Stomach smooth muscle (tissue), 2 donors: ENCODE data around the gene LAMTOR4.
"Not testable (repeated sequence)": the region's sequence is repeated elsewhere in the genome, so short reads cannot be mapped to it uniquely, and the experiment has no call there.

ENCODE experiments used
- H3K27ac ChIP-seq: one replicate; pipeline ENCODE4 v1.7.0; 2013; ENCODE audit warnings: mild to moderate bottlenecking, low read length, inconsistent platforms
- H3K27me3 ChIP-seq, 2 donors: one replicate each; pipeline ENCODE4 v1.7.0; 2013; ENCODE audit warnings: low read length in 2 of 2; ENCODE audit not compliant: insufficient read depth in 2 of 2, control insufficient read depth in 1 of 2
- H3K36me3 ChIP-seq, 2 donors: one replicate each; pipeline ENCODE4 v1.7.0; 2013; ENCODE audit warnings: low read length in 2 of 2; ENCODE audit not compliant: control insufficient read depth in 2 of 2, insufficient read depth in 2 of 2
- H3K4me1 ChIP-seq: one replicate; pipeline ENCODE4 v1.7.0; 2013; ENCODE audit warnings: low read length; ENCODE audit not compliant: control insufficient read depth, insufficient read depth
- H3K4me3 ChIP-seq, 2 donors: one replicate each; pipeline ENCODE4 v1.7.0; 2013; ENCODE audit warnings: low read length in 2 of 2
- H3K9ac ChIP-seq, 2 donors: one replicate each; pipeline ENCODE4 v1.7.0; 2013; ENCODE audit warnings: low read length in 2 of 2, mild to moderate bottlenecking in 1 of 2
- H3K9me3 ChIP-seq, 2 donors: one replicate each; pipeline ENCODE4 v1.7.0; 2013; ENCODE audit warnings: low read length in 2 of 2; ENCODE audit not compliant: control insufficient read depth in 2 of 2
- donor health status: healthy.
- donor health status: Pancreatic carcinoma.

Gene LAMTOR4

DNA sequence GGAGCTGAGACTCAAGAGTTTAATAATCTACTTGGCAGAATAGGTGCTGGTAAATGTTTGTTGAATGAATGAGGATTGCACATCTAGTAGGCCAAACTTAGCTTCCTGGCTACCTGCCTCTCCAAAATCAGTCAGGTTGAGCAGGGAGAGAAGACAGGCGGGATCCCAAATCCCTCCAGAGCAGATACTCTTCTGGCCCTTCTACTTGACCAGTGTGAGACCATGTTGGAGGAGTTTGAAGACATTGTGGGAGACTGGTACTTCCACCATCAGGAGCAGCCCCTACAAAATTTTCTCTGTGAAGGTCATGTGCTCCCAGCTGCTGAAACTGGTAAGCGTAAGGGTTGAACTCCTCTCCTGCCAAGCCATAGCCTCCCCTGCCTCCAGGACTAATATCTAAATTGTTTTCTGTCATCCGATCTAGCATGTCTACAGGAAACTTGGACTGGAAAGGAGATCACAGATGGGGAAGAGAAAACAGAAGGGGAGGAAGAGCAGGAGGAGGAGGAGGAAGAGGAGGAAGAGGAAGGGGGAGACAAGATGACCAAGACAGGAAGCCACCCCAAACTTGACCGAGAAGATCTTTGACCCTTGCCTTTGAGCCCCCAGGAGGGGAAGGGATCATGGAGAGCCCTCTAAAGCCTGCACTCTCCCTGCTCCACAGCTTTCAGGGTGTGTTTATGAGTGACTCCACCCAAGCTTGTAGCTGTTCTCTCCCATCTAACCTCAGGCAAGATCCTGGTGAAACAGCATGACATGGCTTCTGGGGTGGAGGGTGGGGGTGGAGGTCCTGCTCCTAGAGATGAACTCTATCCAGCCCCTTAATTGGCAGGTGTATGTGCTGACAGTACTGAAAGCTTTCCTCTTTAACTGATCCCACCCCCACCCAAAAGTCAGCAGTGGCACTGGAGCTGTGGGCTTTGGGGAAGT is 24.2 kb upstream of the LAMTOR4 start:
- H3K27me3 ChIP-seq, result no peaks in the 10 kb centered on the region
- no peak overlapping the region for H3K27ac ChIP-seq
- no peaks in the 10 kb centered on the region for H3K9me3 ChIP-seq
- peaks cover 41% of the 10 kb centered on the region for H3K4me1 ChIP-seq
- peaks cover 2 to 7% of the 10 kb centered on the region in 2 donors for H3K36me3 ChIP-seq
- no peak overlapping the region for H3K4me3 ChIP-seq
- H3K9ac ChIP-seq, result no peak overlapping the region

DNA sequence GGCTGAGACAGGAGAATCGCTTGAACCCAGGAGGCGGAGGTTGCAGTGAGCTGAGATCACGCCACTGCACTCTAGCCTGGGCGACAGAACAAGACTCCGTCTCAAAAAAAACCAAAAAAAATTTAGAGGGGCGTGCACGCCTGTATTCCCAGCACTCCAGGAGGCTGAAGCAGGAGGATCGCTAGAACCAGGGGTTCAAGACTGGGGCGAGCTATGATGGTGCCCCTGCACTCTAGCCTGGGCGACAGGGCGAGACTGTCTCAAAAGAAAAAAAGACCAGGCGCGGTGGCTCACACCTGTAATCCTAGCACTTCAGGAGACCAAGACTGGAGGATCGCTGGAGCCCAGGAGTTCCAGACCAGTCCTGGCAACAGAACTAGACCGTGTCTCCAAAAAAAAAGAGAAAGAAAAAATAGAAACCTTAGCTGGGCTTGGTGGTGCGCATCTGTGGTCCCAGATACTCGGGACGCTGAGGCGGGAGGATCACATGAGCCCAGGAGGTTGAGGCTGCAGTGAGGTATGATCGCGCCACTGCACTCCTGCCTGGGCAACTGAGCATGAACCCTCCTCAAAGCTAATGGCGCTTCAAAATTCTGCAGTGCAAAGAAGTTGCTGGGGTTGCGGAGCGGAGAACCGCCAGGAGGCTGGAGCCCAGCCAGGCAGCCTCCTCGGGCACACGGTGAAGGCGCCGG is 22.3 kb upstream of the LAMTOR4 start:
- Histone ChIP-seq H3K27ac (peak overlapping the region; percentile 97), H3K4me3 (peak overlapping the region; percentile 94 to 96), H3K4me1 (peaks cover 36% of the 10 kb centered on the region)

DNA sequence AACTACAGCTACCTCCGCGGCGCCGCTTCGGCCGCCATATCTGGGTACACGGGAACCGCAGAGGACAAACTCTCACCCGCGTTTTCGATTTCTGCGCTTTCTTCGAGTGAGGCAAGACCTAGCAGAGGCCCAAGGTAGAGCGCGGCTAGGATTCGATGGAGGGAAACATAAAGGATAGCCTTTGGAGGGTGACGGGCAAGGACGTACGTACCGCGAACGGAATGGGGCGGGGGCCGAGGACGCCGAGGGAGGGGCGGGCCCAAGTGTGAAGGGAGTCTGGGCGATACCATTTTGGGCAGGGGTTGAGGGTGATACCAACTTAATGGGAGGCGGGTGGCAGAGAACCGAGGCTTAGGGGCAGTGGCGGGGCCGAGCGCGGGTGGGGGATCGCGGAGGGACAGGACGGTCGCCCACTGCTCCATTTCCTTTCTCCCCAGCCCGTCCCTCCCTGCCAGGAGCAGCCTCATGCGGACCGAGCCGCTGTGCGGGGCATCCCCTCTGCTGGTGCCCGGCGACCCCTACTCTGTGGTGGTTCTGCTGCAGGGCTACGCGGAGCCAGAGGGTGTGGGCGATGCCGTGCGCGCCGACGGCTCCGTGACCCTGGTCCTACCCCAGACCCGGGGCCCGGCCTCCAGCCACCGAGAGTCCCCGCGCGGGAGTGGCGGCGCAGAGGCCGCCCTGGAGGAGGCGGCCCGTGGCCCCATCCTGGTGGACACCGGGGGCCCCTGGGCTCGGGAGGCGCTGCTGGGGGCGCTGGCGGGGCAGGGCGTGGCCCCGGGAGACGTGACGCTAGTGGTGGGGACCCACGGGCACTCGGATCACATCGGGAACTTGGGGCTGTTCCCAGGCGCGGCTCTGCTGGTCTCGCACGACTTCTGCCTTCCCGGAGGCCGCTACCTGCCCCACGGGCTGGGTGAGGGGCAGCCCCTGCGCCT is 21.5 kb upstream of the LAMTOR4 start, which contains the start of gene MBLAC1:
MBLAC1 (plus strand) TSS at position 37 of the 935 bp plus-strand sequence; CDS start at position 466, 429 bp downstream.
- H3K4me1 ChIP-seq, result peaks cover 32% of the 10 kb centered on the region
- H3K27me3 ChIP-seq, result no peaks in the 10 kb centered on the region

More for the DNA sequence above, 22.3 kb upstream of the LAMTOR4 start:
- Histone ChIP-seq H3K27me3 (no peaks in the 10 kb centered on the region), H3K36me3 (peaks cover 2 to 7% of the 10 kb centered on the region in 2 donors), H3K9ac (peak overlapping the region; percentile 95 to 97), H3K9me3 (no peaks in the 10 kb centered on the region)

DNA sequence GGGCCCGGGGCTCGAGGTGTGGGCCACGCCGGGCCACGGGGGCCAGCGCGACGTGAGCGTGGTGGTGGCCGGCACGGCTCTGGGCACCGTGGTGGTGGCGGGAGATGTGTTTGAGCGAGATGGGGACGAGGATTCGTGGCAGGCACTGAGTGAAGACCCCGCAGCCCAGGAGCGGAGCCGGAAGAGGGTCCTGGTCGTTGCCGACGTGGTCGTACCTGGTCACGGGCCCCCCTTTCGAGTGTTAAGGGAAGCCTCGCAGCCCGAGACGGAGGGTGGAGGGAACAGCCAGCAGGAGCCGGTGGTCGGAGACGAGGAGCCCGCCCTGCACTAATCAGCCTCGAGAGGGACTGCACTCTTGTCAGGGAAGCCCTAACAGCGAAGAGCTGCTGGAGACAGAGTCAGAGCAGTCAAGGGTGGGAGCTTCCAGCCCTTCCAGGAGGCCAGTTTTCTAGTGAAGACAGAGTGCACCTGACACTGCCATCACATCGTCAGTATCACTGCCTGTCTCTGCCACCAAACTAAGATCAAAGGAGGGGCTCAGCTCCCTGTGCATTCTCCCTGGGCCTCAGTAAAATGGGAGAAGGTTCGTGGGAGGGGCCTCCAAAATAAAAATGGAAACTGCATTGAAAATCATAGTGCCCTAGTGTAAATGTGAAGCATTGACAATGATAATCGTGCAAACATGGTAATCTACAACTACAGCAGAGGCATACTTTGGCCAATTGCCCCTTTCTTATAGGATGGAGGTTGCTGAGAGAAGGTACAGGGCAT is 20.7 kb upstream of the LAMTOR4 start:
- H3K27me3 ChIP-seq, result no peaks in the 10 kb centered on the region
- peak overlapping the region; percentile 94 to 96 for H3K4me3 ChIP-seq
- H3K36me3 ChIP-seq, result peaks cover 0 to 7% of the 10 kb centered on the region in 2 donors
- H3K27ac ChIP-seq, result peak overlapping the region; percentile 97
- peak overlapping the region; percentile 95 to 97 for H3K9ac ChIP-seq
- H3K9me3 ChIP-seq, result no peaks in the 10 kb centered on the region
- peaks cover 29% of the 10 kb centered on the region for H3K4me1 ChIP-seq

More for the DNA sequence above, 21.5 kb upstream of the LAMTOR4 start, which contains the start of gene MBLAC1:
- Histone ChIP-seq H3K4me3 (peak within 1 kb of the TSS; percentile 94 to 96), H3K27ac (peak within 1 kb of the TSS; percentile 97), H3K9me3 (no peaks in the 10 kb centered on the region), H3K9ac (peak within 1 kb of the TSS; percentile 95 to 97), H3K36me3 (peaks cover 2 to 7% of the 10 kb centered on the region in 2 donors)

DNA sequence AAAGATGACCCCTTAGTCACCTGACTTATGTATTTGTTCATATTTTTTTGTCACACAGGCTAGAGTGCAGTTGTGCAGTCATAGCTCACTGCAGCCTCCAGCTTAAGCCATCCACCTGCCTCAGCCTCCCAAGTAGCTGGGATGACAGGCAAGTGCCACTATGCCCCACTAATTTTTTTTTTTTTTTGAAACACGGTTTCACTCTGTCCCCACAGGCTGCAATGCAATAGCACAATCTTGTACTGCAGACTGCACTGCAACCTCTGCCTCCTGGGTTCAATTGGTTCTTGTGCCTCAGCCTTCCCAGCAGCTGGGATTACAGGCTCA is 20.1 kb upstream of the LAMTOR4 start:
- Histone ChIP-seq H3K9ac (peak overlapping the region in 1 of 2 donors; percentile 29), H3K27ac (no peak overlapping the region), H3K36me3 (peaks cover 0 to 7% of the 10 kb centered on the region in 2 donors), H3K4me1 (peaks cover 29% of the 10 kb centered on the region), H3K4me3 (peak overlapping the region in 1 of 2 donors; percentile 94), H3K9me3 (no peaks in the 10 kb centered on the region), H3K27me3 (no peaks in the 10 kb centered on the region)

DNA sequence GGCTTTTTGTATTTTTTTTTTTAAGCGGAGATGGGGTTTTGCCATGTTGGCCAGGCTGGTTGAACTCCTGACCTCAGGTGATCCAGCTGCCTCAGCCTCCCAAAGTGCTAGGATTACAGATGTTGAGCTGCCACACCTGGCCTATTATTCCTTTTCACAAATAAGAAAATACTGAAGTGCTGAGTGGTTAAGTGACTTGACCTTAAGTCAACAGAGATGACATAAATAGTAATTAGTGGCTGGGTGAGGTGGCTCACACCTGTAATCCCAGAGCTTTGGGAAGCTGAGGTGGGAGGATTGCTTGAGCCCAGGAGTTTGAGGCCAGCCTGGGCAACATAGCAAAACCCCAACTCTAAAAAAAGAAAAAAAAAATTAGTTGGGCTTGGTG is 18.5 kb upstream of the LAMTOR4 start:
- H3K9ac ChIP-seq, H3K9me3 ChIP-seq, H3K36me3 ChIP-seq, H3K27ac ChIP-seq, H3K27me3 ChIP-seq, H3K4me3 ChIP-seq: not testable (repeated sequence)
- H3K4me1 ChIP-seq, result peaks cover 29% of the 10 kb centered on the region

DNA sequence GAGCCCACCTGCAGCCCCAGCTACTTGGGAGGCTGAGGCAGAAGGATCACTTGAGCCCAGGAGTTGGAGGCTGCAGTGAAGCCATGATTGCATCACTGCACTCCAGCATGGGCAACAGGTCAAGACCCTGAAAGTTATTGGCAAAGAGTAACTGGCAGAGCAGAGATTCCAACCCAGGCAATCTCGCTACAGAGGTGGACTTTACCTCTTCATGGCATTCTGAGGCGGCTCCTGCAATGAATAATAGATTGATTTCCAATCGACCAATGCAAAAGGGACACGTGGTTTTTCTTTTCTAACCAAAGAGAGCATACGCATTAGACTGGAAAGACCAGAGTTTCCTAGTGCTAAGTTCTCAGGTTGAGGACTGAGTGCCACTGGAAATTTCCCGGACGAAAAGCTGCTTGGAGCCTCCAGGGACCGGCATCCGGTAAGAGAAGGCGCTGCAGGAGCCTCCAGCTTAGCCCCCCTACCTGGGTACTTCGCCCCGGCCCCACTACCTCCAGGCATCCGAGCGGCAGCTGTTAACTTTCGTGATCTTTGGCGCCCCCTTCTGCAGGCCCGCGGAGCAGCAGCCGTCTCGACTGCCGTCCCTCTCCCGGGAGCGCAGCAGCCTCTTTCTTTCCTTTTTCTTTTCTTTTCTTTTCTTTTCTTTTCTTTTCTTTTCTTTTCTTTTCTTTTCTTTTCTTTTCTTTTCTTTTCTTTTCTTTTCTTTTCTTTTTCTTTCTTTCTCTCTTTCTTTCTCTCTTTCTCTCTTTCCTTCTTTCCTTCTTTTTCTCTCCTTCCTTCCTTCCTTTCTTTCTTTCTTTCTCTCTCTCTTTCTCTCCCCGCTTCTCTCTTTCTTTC is 17.9 kb upstream of the LAMTOR4 start:
- H3K9me3 ChIP-seq, result no peaks in the 10 kb centered on the region
- H3K4me3 ChIP-seq, result peak overlapping the region; percentile 44 to 46
- no peaks in the 10 kb centered on the region for H3K27me3 ChIP-seq
- H3K27ac ChIP-seq, result no peak overlapping the region
- H3K4me1 ChIP-seq, result peaks cover 24% of the 10 kb centered on the region
- no peaks in the 10 kb centered on the region for H3K36me3 ChIP-seq
- H3K9ac ChIP-seq, result peak overlapping the region; percentile 36 to 57

DNA sequence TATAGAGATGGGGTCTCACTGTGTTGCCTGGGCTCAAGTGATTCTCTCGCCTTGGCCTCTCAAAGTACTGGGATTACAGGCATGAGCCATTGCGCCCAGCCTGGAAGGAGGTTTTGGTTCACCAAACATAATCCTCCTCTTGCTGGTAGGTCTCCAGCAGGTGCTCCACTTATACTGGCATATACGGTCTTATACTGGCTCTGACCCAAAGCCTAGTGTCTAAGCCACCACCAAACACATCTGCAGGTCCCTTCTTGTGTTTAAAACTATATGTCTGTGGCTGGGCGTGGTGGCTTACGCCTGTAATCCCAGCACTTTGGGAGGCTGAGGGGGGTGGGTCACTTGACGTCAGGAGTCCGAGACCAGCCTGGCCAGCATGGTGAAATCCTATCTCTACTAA is 16.6 kb upstream of the LAMTOR4 start:
- Histone ChIP-seq H3K4me1 (peaks cover 17% of the 10 kb centered on the region), H3K9me3 (no peaks in the 10 kb centered on the region), H3K9ac (no peak overlapping the region), H3K4me3 (no peak overlapping the region), H3K27ac (no peak overlapping the region), H3K27me3 (no peaks in the 10 kb centered on the region), H3K36me3 (no peaks in the 10 kb centered on the region)

DNA sequence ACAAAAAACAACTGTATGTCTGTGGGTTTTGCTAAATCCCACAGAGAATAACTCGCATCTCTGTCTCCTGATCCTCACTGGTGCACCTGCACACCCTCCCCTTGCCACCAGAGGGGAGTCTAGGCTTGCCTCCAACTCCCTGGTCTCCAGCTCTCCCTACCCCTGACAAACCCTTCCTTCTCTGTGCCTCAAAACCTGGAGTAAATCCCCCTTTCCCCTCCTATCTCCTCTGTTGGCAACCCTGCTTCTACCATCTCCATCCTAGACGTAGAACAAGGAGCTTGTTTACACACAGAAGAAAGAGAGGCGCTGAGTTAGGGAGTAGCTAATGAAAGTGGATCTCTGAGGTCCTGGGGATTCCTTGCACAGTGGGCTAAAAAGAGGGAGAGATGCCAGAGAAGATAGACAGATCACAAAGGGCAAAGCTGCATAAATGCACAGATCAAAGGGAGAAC is 16.0 kb upstream of the LAMTOR4 start:
- Histone ChIP-seq H3K36me3 (no peaks in the 10 kb centered on the region), H3K27ac (no peak overlapping the region), H3K9ac (no peak overlapping the region)

More for the DNA sequence above, 16.0 kb upstream of the LAMTOR4 start:
- no peak overlapping the region for H3K4me3 ChIP-seq
- no peaks in the 10 kb centered on the region for H3K27me3 ChIP-seq
- H3K9me3 ChIP-seq, result no peaks in the 10 kb centered on the region
- peaks cover 12% of the 10 kb centered on the region for H3K4me1 ChIP-seq
